Endothelial cell of umbilical vein (primary cell): Measurements from ENCODE around the gene PCBD1. TPM values are rescaled to one million over a fixed set of nuclear protein-coding genes. Genes with fewer than 3 reads are reported as not detected.

Experiments
- BruUV-seq: library from RNA; stranded (reverse); fragments of 400-500 nt; replicated peaks from 2 replicates; lab custom pipeline; 2021; lab: Mats Ljungman, UMichigan
- CTCF ChIA-PET: fragments of 300-600, 350-600 bp; sonication (Branson Sonifier 250); formaldehyde crosslinking; loops from one replicate; lab custom pipeline; 2021; ENCODE audit warnings: antibody characterized with exemption, inconsistent platforms; lab: Charles Lee
- POLR2A ChIA-PET: fragments of 300-600, 350-600 bp; sonication (Branson Sonifier 250); formaldehyde crosslinking; loops from one replicate; lab custom pipeline; 2021; ENCODE audit warnings: antibody characterized with exemption, inconsistent platforms; lab: Charles Lee
- DNase-seq: peaks from one replicate; pipeline ENCODE4 v3.0.0-alpha.2; 2011; ENCODE audit warnings: low read depth, low spot score
- FAIRE-seq: peaks from 2 replicates; lab custom pipeline; 2011; peaks lifted over from hg19 to GRCh38; lab: Jason Lieb, UNC
- H2AFZ ChIP-seq: 2 replicates; pipeline ENCODE4 v1.6.0; 2012; ENCODE audit warnings: low read depth, low read length, control low read depth, inconsistent platforms
- H3K27ac ChIP-seq: 2 replicates; pipeline ENCODE4 v1.5.1; 2011; ENCODE audit warnings: low read depth, mild to moderate bottlenecking, control low read depth, low read length, moderate library complexity; ENCODE audit not compliant: insufficient read depth
- H3K27me3 ChIP-seq, 2 experiments: 2 replicates each; pipeline versions ENCODE4 v1.6.0 to v1.6.1; 2011; ENCODE audit warnings: low read length in 2 of 2, mixed read lengths in 1 of 2; ENCODE audit not compliant: control insufficient read depth in 2 of 2, insufficient read depth in 2 of 2
- H3K36me3 ChIP-seq, 2 experiments: 2 replicates in 1 of 2; 3 replicates in 1 of 2; pipeline ENCODE4 v1.5.1; 2011; ENCODE audit warnings: low read length in 2 of 2, mild to moderate bottlenecking in 1 of 2, moderate library complexity in 1 of 2; ENCODE audit not compliant: control insufficient read depth in 2 of 2, insufficient read depth in 2 of 2; ENCODE audit errors: extremely low read depth in 1 of 2
- H3K4me1 ChIP-seq: 3 replicates; pipeline ENCODE4 v1.5.1; 2011; ENCODE audit warnings: mild to moderate bottlenecking, low read length; ENCODE audit not compliant: control insufficient read depth, insufficient read depth; ENCODE audit errors: extremely low read depth
- H3K4me2 ChIP-seq: 2 replicates; pipeline ENCODE4 v1.6.1; 2011; ENCODE audit warnings: low read length, control low read depth, mixed read lengths; ENCODE audit not compliant: insufficient read depth
- H3K4me3 ChIP-seq, 3 experiments: fragments of 200-600 bp in 1 of 3; sonication (generic), shearing (Covaris generic) in 1 of 3; replicated peaks in 1 of 3; 2 replicates each; pipeline ENCODE4 v1.5.1; 2011 to 2016; ENCODE audit warnings: control low read depth in 3 of 3, low read length in 3 of 3, mild to moderate bottlenecking in 2 of 3, inconsistent platforms in 1 of 3, low read depth in 1 of 3, moderate library complexity in 1 of 3; ENCODE audit not compliant: insufficient read depth in 1 of 3
- H3K79me2 ChIP-seq: 2 replicates; pipeline ENCODE4 v1.6.0; 2012; ENCODE audit warnings: low read length, inconsistent platforms; ENCODE audit not compliant: control insufficient read depth, insufficient read depth
- H3K9ac ChIP-seq: replicated peaks from 2 replicates; pipeline ENCODE3; 2011; ENCODE audit warnings: low read length, control low read depth; ENCODE audit not compliant: insufficient read depth; ENCODE audit errors: extremely low read depth
- H3K9me1 ChIP-seq: replicated peaks from 3 replicates; pipeline ENCODE4 v1.6.0; 2011; ENCODE audit warnings: mild to moderate bottlenecking, low read length; ENCODE audit not compliant: control insufficient read depth, insufficient read depth; ENCODE audit errors: extremely low read depth
- H3K9me3 ChIP-seq: replicated peaks from 2 replicates; pipeline ENCODE4 v1.5.1; 2012; ENCODE audit warnings: low read length, inconsistent platforms; ENCODE audit not compliant: control insufficient read depth, insufficient read depth
- H4K20me1 ChIP-seq: replicated peaks from 2 replicates; pipeline ENCODE3; 2011; ENCODE audit warnings: mild to moderate bottlenecking, low read length; ENCODE audit not compliant: control insufficient read depth, insufficient read depth; ENCODE audit errors: extremely low read depth
- EZH2 ChIP-seq: IDR thresholded peaks from 2 replicates; pipeline ENCODE4 v1.6.1; 2012; ENCODE audit warnings: borderline replicate concordance, low read depth, mild to moderate bottlenecking, moderate library complexity, low read length, inconsistent platforms; ENCODE audit not compliant: severe bottlenecking
- FOS ChIP-seq: IDR thresholded peaks from 2 replicates; pipeline ENCODE4 v1.6.1; 2011; ENCODE audit warnings: mild to moderate bottlenecking, low read length, moderate library complexity, borderline replicate concordance; ENCODE audit not compliant: insufficient read depth
- GATA2 ChIP-seq: IDR thresholded peaks from 2 replicates; pipeline ENCODE4 v1.7.0; 2011; ENCODE audit warnings: low read depth, mild to moderate bottlenecking, moderate library complexity, mixed read lengths, low read length; ENCODE audit not compliant: insufficient read length, insufficient read depth
- JUN ChIP-seq: IDR thresholded peaks from 2 replicates; pipeline ENCODE4 v1.6.1; 2011; ENCODE audit warnings: borderline replicate concordance, low read depth; ENCODE audit not compliant: insufficient read length, insufficient read depth
- MYC ChIP-seq: IDR thresholded peaks from one replicate; pipeline ENCODE4 v1.6.1; 2011; ENCODE audit warnings: mild to moderate bottlenecking, low read depth, low read length
- POLR2A ChIP-seq: IDR thresholded peaks from 2 replicates; pipeline ENCODE4 v1.6.1; 2012; ENCODE audit warnings: low read depth, mild to moderate bottlenecking, control low read depth, low read length
- POLR2AphosphoS5 ChIP-seq: IDR thresholded peaks from 2 replicates; pipeline ENCODE4 v1.6.1; 2012; ENCODE audit warnings: low read depth, mild to moderate bottlenecking, control low read depth, low read length, moderate library complexity; ENCODE audit not compliant: insufficient read depth
- dilution Hi-C: fragments of 300-500 bp; cut with MboI; formaldehyde crosslinking; loops from one replicate; pipeline ENCODE4 v1.15.0; 2019; ENCODE audit warnings: low sequenced_read_pairs; ENCODE audit not compliant: extremely low pct_ligation_motif_present
- intact Hi-C: fragments of 100-400 bp; cut with micrococcal nuclease; formaldehyde crosslinking; loops from one replicate; pipeline ENCODE4 v1.10.0; 2022
- polyA plus RNA-seq, 4 experiments: library from polyadenylated mRNA; depleted of rRNA in 3 of 4; stranded (reverse) in 3 of 4; unstranded in 1 of 4; fragments of >200 nt; gene quantifications; 2 replicates each; pipeline versions ENCODE4 v1.2.1 to v1.2.3, GENCODE V29; 2011 to 2012; ENCODE audit warnings: missing spikeins in 1 of 4
- total RNA-seq: library from RNA; stranded (reverse); gene quantifications from 2 replicates; pipeline ENCODE4 v1.2.3, GENCODE V29; 2021
- TF ChIP-seq, protein P1 (sequence below): IDR thresholded peaks from 2 replicates; pipeline ENCODE4 v1.6.1; 2011; ENCODE audit not compliant: insufficient read depth, insufficient read length
- TF ChIP-seq, protein P2 (sequence below), 2 donors: IDR thresholded peaks; 1 replicate in 1 of 2; 2 replicates in 1 of 2; pipeline ENCODE4 v1.5.1; 2011; ENCODE audit warnings: low read length in 2 of 2, mild to moderate bottlenecking in 2 of 2, moderate library complexity in 2 of 2, control low read depth in 1 of 2, inconsistent platforms in 1 of 2, low read depth in 1 of 2; ENCODE audit not compliant: insufficient read depth in 1 of 2; ENCODE audit errors: extremely low read depth in 1 of 2

The PCBD1 gene
- total and polyA plus RNA-seq, 2 donors (not counting 3 experiments of a cell fraction or from before 2014, with no cell fraction given), result 95.7 to 113 TPM

- Histone ChIP-seq H3K4me1 (no peaks in the 10 kb centered on the region), H3K79me2 (no peaks in the 10 kb centered on the region), H3K4me3 (no peak overlapping the region), H3K27me3 (peaks cover 7 to 10% of the 10 kb centered on the region in 2 experiments), H3K9me3 (no peaks in the 10 kb centered on the region), H3K36me3 (no peaks in the 10 kb centered on the region), H3K4me2 (no peak overlapping the region), H3K9ac (no peak overlapping the region), H3K9me1 (no peaks in the 10 kb centered on the region), H4K20me1 (no peaks in the 10 kb centered on the region), H2AFZ (no peak overlapping the region), H3K27ac (no peak overlapping the region)
- TF ChIP-seq POLR2AphosphoS5, result no peak
- TF ChIP-seq, protein P1, sequence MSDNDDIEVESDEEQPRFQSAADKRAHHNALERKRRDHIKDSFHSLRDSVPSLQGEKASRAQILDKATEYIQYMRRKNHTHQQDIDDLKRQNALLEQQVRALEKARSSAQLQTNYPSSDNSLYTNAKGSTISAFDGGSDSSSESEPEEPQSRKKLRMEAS, result no peak
- no peak for TF ChIP-seq FOS
- TF ChIP-seq GATA2, result no peak
- TF ChIP-seq MYC, result no peak
- TF ChIP-seq EZH2, result no peak
- TF ChIP-seq JUN, result no peak
- TF ChIP-seq, protein P2, sequence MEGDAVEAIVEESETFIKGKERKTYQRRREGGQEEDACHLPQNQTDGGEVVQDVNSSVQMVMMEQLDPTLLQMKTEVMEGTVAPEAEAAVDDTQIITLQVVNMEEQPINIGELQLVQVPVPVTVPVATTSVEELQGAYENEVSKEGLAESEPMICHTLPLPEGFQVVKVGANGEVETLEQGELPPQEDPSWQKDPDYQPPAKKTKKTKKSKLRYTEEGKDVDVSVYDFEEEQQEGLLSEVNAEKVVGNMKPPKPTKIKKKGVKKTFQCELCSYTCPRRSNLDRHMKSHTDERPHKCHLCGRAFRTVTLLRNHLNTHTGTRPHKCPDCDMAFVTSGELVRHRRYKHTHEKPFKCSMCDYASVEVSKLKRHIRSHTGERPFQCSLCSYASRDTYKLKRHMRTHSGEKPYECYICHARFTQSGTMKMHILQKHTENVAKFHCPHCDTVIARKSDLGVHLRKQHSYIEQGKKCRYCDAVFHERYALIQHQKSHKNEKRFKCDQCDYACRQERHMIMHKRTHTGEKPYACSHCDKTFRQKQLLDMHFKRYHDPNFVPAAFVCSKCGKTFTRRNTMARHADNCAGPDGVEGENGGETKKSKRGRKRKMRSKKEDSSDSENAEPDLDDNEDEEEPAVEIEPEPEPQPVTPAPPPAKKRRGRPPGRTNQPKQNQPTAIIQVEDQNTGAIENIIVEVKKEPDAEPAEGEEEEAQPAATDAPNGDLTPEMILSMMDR (IDR thresholded peaks at IDR 0.05; ENCODE audit: extremely low read depth in 1 of 2, insufficient read depth in 1 of 2, low read depth in 1 of 2, low read length in 2 of 2), result no peak
- TF ChIP-seq POLR2A, result no peak
- intact Hi-C loops, result no loop called here
- CTCF ChIA-PET, result interaction anchor here (1.3 kb wide), 1 partner anchor 12 kb away, joined by 3 read pairs; no protein-coding TSS in a partner anchor
- no peak for FAIRE-seq
- dilution Hi-C loops, result no loop called here
- POLR2A ChIA-PET, result interaction anchor here (1.0 kb wide), 1 partner anchor 40 kb away, joined by 3 read pairs; no protein-coding TSS in a partner anchor
- no TSS peak for BruUV-seq
- no peak for DNase-seq
Measured at GRCh38 chr10:70918851-70919530, 30.6 kb upstream of the PCBD1 start.
